NCI-H2107 treated with DMSO at 0.1 percent for 48 hours (cell line): ENCODE results near the gene SRRM2.

Experiments
- DNase-seq: peaks from one replicate; lab custom pipeline; 2025; ENCODE audit not compliant: unreplicated experiment; lab: John Stamatoyannopoulos, UW

The SRRM2 gene

GRCh38 chr16:2818272-2818876, 65.9 kb downstream of the SRRM2 start:
- no peak for DNase-seq

DNA sequence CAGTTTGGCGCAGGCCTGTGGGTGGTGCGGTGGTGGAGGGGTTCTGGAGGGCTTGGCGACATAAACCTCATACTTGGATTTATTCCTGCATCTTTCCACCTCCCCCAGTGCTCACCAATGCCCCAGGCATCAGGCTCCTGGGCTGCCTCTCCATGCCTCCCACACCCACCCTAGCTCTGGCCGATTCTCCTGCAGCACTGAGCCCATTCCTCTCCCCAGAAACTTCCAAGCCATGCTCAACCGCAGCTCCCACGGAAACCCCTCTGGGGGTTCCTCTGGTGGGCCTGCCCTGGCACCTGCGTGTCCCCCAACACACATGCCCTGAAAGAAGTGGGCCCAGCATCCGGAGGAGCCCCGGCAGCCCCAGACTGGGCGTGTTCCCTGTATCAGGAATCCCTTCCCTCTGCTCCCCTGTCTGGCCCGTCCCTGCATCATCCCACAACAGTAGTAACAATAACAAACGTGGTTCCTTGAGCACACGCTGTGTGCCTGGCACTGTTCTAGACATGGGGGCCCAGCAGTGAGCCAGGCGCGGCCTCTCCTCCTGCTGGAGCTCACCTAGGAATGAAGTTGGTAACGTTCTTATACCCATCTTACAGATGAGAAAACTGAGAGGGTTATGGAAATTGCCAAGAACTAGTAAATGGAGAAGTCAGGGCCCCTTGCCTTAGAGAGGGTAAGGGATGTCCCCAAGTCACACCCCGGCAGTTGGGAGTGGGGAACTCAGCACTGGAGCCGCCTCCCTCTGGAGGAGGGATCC, 66.9 kb downstream of the SRRM2 start:
- DNase-seq: no peak

GRCh38 chr16:2819939-2820835, 67.7 kb downstream of the SRRM2 start:
- no peak for DNase-seq
